Activated CD8-positive, alpha-beta memory T cell treated with anti-CD3 and anti-CD28 coated beads for 4 hours (primary cell): Measurements from ENCODE around the gene PIGT.

ENCODE experiments used
- DNase-seq, 2 donors: peaks; one replicate each; pipeline ENCODE4 v3.0.0-alpha.2; 2020; ENCODE audit warnings: low read depth in 2 of 2

PIGT gene

DNA sequence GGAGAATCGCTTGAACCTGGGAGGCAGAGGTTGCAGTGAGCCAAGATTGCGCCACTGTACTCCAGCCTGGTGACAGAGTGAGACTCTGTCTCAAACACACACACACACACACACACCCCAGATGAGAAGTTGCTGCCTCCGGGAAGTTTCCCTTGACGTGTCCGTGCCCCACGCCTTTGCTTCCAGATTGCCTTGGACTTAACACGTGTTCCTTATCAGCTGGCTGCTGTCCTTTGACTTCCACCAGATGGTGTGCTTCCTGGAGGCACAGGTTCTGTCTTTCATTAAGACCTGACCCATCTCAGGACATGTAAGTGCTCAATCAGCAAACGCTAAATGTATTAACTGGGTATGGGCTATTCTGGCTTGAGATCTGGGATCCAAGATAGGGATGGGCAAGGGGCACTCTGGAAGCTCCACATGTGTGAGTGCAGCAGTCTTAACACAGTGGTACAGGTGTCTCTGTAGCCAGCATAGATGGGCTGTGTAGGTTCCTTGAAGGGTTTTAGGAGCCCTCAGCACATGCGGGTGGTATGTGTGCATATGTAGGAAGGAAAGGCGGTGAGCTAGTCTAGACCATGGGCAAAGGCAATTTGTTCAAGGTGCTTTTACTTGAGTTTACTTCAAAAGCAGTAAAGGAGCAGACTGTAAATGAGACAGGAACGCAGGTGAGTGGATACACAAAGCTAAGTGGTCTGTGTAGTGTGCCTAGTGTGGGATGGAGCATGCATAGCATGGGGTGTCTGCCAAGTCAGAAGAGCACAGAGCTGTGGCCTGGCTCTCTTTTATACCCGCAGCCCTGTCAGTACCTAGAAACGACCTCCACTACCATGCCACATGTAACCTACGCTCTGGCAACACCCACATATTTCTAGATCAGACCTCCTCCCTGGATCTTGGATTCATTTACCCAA is 11.6 kb downstream of the PIGT start:
- DNase-seq = no peak

GRCh38 chr20:45429618-45430017 is 13.7 kb downstream of the PIGT start:
- no peak for DNase-seq

GRCh38 chr20:45432294-45432693 is 16.4 kb downstream of the PIGT start:
- DNase-seq = no peak

DNA sequence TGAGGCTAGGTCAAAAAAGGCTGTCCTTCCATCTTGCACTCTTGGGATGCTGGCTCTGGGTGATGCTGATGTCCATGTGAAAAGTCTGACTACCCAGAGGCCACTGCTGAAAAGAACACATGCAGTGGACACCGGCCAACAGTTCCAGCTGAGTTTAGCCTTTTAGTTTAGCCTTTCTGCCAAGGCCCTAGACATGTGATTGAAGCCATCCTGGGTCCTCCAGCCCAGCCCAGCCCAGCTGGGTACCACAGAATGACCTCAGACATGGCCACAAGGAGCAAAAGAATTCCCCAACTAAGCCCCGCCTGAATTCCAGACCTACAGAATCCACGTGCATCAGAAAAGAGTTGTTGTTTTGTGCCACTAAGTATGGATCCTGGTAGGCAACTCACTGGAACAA is 17.4 kb downstream of the PIGT start:
- DNase-seq = no peak

GRCh38 chr20:45433976-45434375 is 18.0 kb downstream of the PIGT start:
- DNase-seq = no peak

GRCh38 chr20:45436732-45437485 is 21.0 kb downstream of the PIGT start:
- DNase-seq = peak; percentile 73 to 81

GRCh38 chr20:45440424-45440823 is 24.5 kb downstream of the PIGT start:
- no peak for DNase-seq

- DNase-seq = no peak
Measured at GRCh38 chr20:45440891-45441685, 25.1 kb downstream of the PIGT start.

- DNase-seq = no peak
Measured at GRCh38 chr20:45441746-45442145, 25.8 kb downstream of the PIGT start.

DNA sequence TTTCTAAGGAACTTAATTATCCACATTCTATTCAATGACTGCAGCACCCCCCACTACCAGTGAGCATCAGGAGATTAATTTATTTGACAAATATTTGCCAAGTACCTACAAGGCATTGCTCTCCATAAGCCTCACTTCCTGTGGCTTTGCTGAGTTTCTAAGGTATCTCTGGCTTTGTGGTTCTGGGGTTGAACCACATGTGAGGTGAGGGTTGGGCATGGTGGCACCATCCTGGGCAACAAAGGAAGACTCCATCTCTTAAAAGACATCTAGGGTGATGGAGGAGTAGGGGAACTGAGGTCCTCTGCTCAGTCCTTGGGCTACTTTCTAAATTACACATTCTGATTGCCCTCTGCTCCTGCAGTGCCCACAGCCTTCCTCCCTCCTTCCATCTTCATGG is 28.1 kb downstream of the PIGT start:
- no peak for DNase-seq

DNA sequence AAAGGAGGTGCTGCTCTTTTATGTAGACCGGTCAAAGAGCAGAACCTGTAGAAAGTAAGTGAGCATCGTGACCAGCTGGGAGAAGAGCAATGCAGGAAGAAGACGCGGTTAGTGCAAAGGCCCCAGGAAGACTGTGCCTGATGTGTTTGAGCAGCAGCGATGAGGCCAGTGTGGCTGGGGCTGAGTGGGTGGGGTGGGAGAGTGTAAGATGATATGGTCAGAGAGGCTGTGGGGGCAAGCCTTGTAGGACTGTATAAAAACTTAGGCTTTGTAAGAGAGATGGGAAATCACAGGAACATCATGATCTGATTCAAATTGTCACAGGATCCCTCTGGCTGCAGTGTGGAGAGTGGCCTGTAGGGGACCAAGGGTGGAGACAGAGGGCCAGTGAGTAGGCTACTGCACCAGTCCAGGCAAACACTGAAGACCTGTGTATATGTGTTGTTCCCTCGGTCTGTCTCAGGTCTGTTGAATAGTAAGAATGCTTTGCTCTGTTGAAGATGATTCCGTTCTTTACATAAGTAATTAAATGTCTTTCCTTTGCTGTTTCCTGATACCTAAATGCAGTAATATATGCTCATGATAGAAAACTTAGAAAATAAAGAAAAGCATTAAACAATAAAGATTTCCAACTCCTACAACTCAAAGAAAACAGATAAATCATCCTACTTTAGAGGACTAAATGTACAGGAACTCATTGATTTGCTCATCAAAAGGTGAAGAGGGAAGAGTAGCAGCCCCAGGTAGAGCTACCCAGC is 30.0 kb downstream of the PIGT start:
- DNase-seq = no peak

DNA sequence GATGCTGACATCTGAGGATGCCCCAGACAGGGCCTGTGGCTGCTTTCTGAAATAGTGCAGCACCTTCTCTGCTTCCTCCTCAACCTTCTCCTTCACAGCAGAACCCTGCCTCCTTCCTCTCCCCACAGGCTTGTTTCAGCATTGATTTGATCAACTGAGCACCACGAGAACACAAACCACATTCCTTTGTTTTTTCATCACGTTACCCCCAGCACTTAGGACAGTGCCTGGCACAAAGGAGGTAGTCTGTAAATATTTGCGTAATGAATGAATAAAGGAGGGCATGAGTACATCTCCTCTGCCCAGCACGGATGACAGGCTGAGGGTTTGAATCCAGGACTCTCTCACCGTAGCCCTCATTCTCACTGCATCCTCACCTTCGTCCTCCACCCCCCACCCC is 32.3 kb downstream of the PIGT start:
- no peak for DNase-seq

- no peak for DNase-seq
Measured at GRCh38 chr20:45449528-45449927, 33.6 kb downstream of the PIGT start.

- no peak for DNase-seq
Measured at GRCh38 chr20:45450097-45450818, 34.3 kb downstream of the PIGT start.

DNA sequence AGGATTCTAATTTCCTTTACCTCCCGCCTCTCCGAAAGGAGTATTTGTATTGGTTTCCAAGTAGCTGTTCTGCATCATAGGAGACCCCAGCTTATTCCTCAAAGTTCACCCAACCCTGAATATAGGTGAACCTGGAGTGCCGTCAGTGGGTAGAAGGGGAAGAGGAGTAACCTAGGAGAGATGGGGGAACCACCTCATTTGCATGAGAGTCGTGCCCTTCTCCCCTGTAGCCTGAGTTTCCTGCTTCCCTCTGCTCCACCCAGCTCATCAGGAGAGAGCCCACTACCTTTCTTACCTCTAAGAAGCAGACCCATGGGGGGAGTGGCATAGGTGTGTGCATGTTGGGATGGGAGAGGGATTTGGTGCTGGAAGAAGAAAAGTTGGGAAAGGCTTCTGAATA is 36.3 kb downstream of the PIGT start:
- no peak for DNase-seq

GRCh38 chr20:45452772-45453691 is 37.1 kb downstream of the PIGT start:
- DNase-seq = no peak

DNA sequence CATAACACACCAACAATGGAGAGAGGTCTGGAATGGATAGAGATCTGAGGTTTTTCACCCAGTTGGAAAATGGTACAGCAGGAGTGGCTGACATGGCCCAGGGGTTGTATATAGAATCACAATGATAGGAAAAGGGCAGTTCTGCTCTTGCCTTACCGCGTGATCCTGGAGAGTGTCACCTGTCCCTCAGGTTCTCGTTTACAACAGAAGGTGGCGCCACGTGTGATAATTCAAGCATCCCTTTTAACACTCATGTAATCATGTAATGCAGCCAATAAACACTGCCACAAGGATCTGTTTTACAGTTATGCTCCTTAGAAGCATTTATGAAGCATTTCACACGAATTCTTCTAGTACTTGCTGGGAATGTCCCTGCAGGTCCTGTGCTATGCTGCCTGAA is 40.7 kb downstream of the PIGT start:
- DNase-seq = no peak

GRCh38 chr20:45459606-45460005 is 43.7 kb downstream of the PIGT start:
- no peak for DNase-seq

DNA sequence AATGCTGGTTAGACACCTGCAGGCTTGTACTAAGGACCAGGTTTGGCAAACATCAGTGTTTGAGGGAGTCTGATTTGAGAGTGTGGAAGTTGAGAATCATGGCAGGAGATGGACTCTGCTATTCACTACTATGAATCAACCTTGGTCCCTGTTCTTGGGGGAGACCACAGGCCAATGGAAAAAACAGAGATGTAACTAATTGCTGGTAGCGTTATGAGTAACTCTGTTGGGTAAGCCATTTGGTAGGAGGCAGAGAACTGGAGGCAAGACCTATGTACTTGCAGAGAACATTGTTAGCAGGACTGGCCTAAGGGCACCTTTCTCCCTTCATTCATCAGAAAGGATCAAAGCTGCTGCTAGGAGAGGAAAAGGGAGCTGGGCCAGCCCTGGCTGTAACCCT is 45.3 kb downstream of the PIGT start:
- DNase-seq = no peak
